HK-2 (cell line): ENCODE results near the gene PPP1R15A.
"Not testable (repeated sequence)": the region's sequence is repeated elsewhere in the genome, so short reads cannot be mapped to it uniquely, and the experiment has no call there.

Experiments
- DNase-seq: peaks from one replicate; pipeline ENCODE4 v3.0.0-alpha.2; 2018; ENCODE audit not compliant: unreplicated experiment

Gene PPP1R15A

GRCh38 chr19:48859711-48860572 lies 12.3 kb upstream of the PPP1R15A start:
- no peak for DNase-seq

GRCh38 chr19:48861313-48861712 lies 10.9 kb upstream of the PPP1R15A start:
- DNase-seq: no peak

DNA sequence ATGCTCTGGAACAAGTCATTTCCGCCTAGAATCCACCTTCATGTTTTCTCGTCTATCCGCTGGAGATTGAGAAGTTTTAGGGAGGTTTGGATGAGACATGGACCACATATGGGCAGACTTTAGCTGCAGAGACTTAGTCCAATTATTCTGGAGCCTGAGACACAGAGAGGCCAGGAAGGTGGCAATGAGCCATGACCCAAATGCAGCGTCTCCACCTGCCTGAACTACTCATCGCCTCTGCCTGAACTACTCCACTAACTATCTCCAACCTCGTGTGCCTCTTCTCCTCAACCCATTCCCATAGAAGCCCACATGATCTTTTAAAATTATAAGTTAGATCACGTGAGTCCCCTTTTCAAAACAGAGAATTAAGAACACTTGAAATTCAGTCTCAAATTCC lies 9.4 kb upstream of the PPP1R15A start:
- no peak for DNase-seq

DNA sequence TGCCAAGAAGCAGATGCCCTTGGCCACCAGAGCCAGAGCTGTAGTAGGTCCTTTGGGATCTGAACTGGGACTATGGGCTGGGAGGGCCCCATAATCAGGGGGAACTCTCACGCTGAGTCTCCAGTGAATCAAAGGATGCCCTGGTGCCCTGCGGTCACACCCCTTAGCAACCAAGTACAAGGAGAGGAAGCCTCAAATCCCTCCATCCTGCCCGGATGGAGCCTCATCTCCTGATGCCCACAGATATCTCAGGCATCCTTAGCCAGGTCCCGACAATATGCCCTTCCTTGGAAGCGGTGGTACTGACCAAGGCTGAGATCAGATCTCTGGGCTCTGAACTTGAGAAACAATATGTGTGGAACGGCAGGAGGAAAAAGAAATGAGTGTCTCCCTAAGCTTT lies 5.5 kb upstream of the PPP1R15A start:
- no peak for DNase-seq

- DNase-seq: no peak
Measured at GRCh38 chr19:48867123-48867745, 5.0 kb upstream of the PPP1R15A start.

DNA sequence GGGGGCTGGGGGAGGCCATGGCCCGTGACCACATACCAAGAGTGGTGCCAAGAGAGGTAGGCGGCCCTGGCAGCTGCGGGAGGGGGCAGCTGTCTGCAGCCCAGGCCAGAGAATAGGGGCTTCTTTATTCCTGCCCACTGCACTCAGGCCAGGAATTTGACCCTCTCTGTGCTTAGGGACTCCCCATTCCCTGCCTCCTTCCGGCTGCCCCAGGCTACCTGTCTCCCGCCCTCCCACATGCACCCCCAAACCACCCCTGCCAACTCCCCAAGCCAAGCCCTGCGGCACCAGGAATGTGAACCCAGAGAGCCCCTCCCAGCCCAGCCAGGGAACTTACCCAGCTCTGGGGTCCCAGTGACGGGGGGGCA lies 4.5 kb upstream of the PPP1R15A start:
- DNase-seq: no peak

GRCh38 chr19:48868114-48868886 lies 3.9 kb upstream of the PPP1R15A start, which contains the start of gene PLEKHA4:
Gene PLEKHA4, minus strand, starts transcription at chr19:48868617. Its CDS starts 997 bp downstream, at chr19:48867620.
- DNase-seq: peak; percentile 49

DNA sequence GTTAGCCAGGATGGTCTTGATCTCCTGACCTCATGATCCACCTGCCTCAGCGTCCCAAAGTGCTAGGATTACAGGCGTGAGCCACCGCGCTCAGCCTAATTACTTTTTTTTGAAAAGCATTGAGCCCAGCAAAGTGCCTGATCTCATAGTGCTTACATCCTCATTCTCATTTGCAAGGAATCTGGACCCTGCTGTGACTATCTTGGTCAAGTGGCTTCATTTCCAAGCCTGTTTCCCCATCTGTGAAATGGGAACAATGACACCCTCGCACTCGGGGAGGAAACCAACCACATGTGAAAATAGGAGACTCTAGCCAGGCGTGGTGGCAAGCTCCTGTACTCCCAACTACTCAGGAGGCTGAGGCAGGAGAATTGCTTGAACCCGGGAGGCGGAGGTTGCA lies 2.2 kb upstream of the PPP1R15A start:
- no peak for DNase-seq

DNA sequence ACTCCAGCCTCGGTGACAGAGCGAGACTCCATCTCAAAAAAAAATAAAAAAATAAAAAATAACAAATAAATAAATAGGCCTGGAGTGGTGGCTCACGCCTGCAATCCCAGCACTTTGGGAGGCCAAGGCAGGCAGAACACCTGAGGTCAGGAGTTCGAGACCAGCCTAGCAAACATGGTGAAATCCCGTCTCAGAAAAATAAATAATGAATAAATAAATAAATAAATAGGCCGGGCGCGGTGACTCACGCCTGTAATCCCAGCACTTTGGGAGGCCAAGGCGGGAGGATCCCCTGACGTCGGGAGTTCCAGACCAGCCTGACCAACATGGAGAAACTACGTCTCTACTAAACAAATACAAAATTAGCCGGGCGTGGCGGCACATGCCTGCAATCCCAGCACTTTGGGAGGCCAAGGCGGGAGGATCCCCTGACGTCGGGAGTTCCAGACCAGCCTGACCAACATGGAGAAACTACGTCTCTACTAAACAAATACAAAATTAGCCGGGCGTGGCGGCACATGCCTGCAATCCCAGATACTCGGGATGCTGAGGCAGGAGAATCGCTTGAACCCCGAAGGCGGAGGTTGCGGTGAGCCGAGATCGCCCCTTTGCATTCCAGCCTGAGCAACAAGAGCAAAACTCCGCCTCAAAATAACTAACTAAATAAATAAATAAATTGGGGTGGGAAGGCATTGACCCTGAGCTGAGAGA lies 595 bp upstream of the PPP1R15A start:
- DNase-seq: not testable (repeated sequence)

- DNase-seq: peak; percentile 73
Measured at GRCh38 chr19:48872884-48873475, 759 bp downstream of the PPP1R15A start.

DNA sequence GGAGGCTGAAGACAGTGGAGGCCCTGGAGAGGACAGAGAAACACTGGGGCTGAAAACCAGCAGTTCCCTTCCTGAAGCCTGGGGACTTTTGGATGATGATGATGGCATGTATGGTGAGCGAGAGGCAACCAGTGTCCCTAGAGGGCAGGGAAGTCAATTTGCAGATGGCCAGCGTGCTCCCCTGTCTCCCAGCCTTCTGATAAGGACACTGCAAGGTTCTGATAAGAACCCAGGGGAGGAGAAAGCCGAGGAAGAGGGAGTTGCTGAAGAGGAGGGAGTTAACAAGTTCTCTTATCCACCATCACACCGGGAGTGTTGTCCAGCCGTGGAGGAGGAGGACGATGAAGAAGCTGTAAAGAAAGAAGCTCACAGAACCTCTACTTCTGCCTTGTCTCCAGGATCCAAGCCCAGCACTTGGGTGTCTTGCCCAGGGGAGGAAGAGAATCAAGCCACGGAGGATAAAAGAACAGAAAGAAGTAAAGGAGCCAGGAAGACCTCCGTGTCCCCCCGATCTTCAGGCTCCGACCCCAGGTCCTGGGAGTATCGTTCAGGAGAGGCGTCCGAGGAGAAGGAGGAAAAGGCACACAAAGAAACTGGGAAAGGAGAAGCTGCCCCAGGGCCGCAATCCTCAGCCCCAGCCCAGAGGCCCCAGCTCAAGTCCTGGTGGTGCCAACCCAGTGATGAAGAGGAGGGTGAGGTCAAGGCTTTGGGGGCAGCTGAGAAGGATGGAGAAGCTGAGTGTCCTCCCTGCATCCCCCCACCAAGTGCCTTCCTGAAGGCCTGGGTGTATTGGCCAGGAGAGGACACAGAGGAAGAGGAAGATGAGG lies 1.5 kb downstream of the PPP1R15A start:
- no peak for DNase-seq

DNA sequence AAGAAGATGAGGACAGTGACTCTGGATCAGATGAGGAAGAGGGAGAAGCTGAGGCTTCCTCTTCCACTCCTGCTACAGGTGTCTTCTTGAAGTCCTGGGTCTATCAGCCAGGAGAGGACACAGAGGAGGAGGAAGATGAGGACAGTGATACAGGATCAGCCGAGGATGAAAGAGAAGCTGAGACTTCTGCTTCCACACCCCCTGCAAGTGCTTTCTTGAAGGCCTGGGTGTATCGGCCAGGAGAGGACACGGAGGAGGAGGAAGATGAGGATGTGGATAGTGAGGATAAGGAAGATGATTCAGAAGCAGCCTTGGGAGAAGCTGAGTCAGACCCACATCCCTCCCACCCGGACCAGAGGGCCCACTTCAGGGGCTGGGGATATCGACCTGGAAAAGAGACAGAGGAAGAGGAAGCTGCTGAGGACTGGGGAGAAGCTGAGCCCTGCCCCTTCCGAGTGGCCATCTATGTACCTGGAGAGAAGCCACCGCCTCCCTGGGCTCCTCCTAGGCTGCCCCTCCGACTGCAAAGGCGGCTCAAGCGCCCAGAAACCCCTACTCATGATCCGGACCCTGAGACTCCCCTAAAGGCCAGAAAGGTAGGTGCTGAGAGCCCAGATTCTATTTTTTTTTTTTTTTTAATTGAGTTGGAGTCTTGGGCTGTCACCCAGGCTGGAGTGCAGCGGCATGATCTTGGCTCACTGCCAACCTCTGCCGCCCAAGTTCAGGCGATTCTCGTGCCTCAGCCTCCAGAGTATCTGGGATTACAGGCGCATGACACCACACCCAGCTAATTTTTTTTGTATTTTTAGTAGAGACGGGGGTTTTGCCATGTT lies 2.3 kb downstream of the PPP1R15A start:
- DNase-seq: peak; percentile 80

GRCh38 chr19:48876043-48876981 lies 4.1 kb downstream of the PPP1R15A start:
- DNase-seq: not testable (repeated sequence)

- no peak for DNase-seq
Measured at GRCh38 chr19:48877855-48878195, 5.6 kb downstream of the PPP1R15A start.

GRCh38 chr19:48878196-48879024 lies 6.2 kb downstream of the PPP1R15A start:
- no peak for DNase-seq

DNA sequence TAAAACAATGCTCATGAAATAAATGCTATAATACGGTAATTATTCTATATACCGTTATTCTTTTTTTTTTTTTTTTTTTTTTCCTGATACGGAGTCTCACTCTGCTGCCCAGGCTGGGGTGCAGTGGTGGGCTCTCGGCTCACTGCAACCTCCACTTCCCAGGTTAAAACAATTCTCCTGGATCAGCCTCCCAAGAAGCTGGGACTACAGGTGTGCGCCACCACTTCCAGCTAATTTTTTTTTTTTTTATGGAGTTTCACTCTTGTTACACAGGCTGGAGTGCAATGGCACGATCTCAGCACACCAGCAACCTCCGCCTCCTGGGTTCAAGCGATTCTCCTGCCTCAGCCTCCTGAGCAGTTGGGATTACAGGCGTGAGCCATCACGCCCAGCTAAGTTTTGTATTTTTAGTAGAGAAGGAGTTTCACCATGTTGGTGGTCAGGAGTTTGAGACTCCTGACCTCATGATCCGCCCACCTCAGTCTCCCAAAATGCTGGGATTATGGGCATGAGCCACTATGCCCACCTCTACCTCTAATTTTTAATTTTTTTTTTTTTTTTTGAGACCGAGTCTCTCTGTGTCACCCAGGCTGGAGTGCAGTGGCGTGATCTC lies 6.9 kb downstream of the PPP1R15A start:
- DNase-seq: no peak

- DNase-seq: not testable (repeated sequence)
Measured at GRCh38 chr19:48879696-48880095, 7.5 kb downstream of the PPP1R15A start.
